Right ventricle myocardium superior (tissue), 1 donor: Measurements from ENCODE around the gene SLC12A9. TPM values are rescaled to one million over a fixed set of nuclear protein-coding genes. Genes with fewer than 3 reads are reported as not detected.

Source experiments
- ATAC-seq: fragments of 200-7000 bp; cut with Tn5 transposase; one replicate; pipeline ENCODE4 v1.9.1; 2020; ENCODE audit warnings: mild to moderate bottlenecking; ENCODE audit not compliant: poor library complexity
- DNase-seq: peaks from one replicate; pipeline ENCODE4 v3.0.0-alpha.2; 2020
- intact Hi-C: fragments of 100-400 bp; cut with DNase I; formaldehyde crosslinking; loops from one replicate; pipeline ENCODE4 v1.11.2; 2022
- total RNA-seq: library from RNA; stranded (reverse); fragmentation: NEBNext Ultra II Directional; extraction: Animal tissue kit (Norgen Biotek cat#: 25700); gene quantifications from one replicate; pipeline ENCODE4 v1.2.1, GENCODE V29; 2021
- donor health status: DM: no; HTN: yes; CAD: no; lungs with severe emphysema.

Gene SLC12A9
- total RNA-seq, 1 donor from 2014 or later, result 10.2 TPM

GRCh38 chr7:100874577-100875355 lies 22.3 kb downstream of the SLC12A9 start, which contains the start of gene SRRT:
Gene SRRT (plus strand): TSS chr7:100875103. CDS start chr7:100875591, 488 bp downstream.
- ATAC-seq (peak; percentile 98), DNase-seq (peak; percentile 99)
- intact Hi-C loops, result no loop called here

GRCh38 chr7:100875356-100875751 lies 22.8 kb downstream of the SLC12A9 start:
- DNase-seq (no peak), ATAC-seq (peak; percentile 44)
- intact Hi-C loops, result no loop called here

- intact Hi-C loops, result no loop called here
- DNase-seq (no peak), ATAC-seq (no peak)
Measured at GRCh38 chr7:100878013-100878412, 25.5 kb downstream of the SLC12A9 start.

GRCh38 chr7:100878685-100879084 lies 26.2 kb downstream of the SLC12A9 start:
- intact Hi-C loops, result no loop called here
- DNase-seq, result no peak
- no peak for ATAC-seq

DNA sequence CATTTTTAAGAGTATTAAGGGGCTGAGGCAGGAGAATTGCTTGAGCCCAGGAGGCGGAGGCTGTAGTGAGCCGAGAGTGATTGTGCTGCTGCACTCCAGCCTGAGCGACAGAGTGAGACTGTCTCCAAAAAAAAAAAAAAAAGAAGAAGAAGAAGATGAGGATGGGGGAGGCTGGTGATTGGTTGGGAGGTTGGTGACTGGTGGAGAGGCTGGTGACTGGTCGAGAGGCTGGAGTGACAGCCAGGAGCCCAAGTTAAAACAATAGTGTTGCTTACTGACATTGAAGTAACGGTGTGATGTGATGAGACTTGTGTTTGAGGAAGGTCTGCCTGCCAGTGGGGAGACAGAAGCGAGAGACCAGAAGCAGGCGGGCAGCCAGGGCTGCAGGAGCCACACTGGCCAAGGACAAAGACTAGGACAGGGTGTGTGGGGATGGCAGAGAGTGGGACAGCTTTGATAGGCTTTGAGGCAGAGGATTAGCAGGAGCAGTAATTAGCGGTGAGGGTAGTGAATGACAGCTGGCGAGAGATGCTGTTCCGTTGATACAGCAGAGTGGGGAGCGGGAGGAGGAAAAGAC lies 27.3 kb downstream of the SLC12A9 start:
- no peak for DNase-seq
- intact Hi-C loops, result no loop called here
- peak; percentile 57 for ATAC-seq

DNA sequence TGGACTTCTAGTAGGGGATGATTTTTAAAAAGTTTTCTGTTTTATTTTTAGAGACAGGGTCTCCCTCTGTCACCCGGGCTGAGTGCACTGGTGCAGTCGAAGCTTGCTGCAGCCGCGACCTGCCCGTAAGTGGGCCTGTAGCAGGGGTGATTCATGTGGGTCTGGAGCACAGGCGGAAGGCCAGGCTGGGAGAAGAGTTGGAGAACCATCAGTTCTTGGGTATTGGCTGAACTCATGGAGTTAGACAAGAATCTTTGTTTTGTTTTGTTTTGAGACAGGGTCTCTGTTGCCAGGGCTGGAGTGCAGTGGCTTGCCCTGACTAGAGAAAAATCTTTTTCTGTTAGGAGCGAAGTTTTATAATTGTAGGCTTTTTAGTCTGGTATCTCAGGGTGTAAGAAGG lies 28.1 kb downstream of the SLC12A9 start:
- intact Hi-C loops, result no loop called here
- no peak for ATAC-seq
- no peak for DNase-seq

GRCh38 chr7:100881136-100881535 lies 28.6 kb downstream of the SLC12A9 start:
- no peak for DNase-seq
- no peak for ATAC-seq
- intact Hi-C loops, result no loop called here

DNA sequence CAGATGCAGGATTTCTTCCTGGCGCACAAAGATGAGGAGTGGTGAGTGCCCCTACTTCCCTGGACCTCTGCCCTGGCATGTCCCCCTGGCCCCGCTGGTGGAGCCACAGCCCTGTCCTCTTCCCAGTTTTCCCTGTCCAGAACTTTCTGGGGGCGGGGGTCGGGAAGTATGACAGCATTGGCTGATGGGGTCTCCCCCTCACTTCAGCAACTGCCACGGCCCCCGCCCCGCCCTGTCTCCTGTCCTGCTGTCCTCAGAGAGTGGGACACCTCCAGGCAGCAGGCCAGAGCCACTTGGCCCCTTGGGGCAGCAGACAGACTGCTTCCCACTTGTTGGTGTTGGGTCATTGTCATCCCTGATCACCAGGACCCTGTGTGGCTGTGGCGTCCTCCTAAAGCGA lies 29.7 kb downstream of the SLC12A9 start:
- intact Hi-C loops, result no loop called here
- no peak for DNase-seq
- no peak for ATAC-seq

GRCh38 chr7:100882785-100883526 lies 30.4 kb downstream of the SLC12A9 start:
- DNase-seq, result no peak
- intact Hi-C loops, result no loop called here

GRCh38 chr7:100884736-100885439 lies 32.4 kb downstream of the SLC12A9 start:
- intact Hi-C loops, result no loop called here
- ATAC-seq (no peak), DNase-seq (no peak)

More at GRCh38 chr7:100882785-100883526, 30.4 kb downstream of the SLC12A9 start:
- no peak for ATAC-seq

GRCh38 chr7:100885440-100886141 lies 33.1 kb downstream of the SLC12A9 start:
- intact Hi-C loops, result no loop called here
- DNase-seq, result no peak
- no peak for ATAC-seq

- no peak for ATAC-seq
- intact Hi-C loops, result no loop called here
- DNase-seq, result no peak
Measured at GRCh38 chr7:100886142-100886935, 33.8 kb downstream of the SLC12A9 start.

GRCh38 chr7:100886936-100887515 lies 34.5 kb downstream of the SLC12A9 start:
- ATAC-seq, result no peak
- intact Hi-C loops, result no loop called here
- no peak for DNase-seq

- ATAC-seq (no peak), DNase-seq (peak; percentile 68)
- intact Hi-C loops, result no loop called here
Measured at GRCh38 chr7:100887516-100888290, 35.2 kb downstream of the SLC12A9 start.

DNA sequence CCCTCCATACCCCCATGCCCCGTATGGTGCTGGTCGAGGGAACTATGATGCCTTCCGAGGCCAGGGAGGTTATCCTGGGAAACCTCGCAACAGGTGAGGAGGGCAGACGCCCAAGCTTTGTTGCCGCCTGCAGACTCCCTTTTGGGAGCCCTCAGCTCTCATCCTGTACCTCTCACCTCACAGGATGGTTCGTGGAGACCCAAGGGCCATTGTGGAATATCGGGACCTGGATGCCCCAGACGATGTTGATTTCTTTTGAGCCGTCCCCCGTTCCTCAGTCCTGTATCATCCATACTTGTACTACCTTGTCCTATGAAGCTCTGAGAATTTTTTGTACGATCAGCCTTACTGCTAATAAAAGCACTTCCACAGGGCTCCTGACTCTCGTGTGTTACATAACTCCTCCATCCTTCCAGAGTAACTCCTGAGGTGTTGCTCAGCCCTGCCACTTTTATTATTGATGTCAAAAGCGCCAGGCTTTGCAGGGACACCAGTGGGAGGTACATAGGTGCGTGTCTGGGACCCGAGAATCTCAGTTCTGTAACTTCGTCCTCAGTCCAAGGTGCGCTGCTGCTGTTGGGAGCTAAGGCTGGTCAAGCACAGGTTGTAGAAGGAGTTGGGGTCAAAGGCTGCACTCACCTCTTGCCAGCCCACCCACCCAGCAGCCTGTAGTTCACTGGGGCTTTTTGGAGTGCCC lies 35.9 kb downstream of the SLC12A9 start:
- intact Hi-C loops, result no loop called here

More for the DNA sequence above, 35.9 kb downstream of the SLC12A9 start:
- no peak for ATAC-seq
- no peak for DNase-seq
